Activated CD8-positive, alpha-beta memory T cell treated with anti-CD3 and anti-CD28 coated beads, Interleukin-2, amount 50 U/mL, for 4 hours (primary cell): ENCODE results near the gene GLI1.
"Not testable (repeated sequence)": the region's sequence is repeated elsewhere in the genome, so short reads cannot be mapped to it uniquely, and the experiment has no call there.

Experiments
- DNase-seq: peaks from one replicate; pipeline ENCODE4 v3.0.0-alpha.2; 2020

GLI1 gene

DNA sequence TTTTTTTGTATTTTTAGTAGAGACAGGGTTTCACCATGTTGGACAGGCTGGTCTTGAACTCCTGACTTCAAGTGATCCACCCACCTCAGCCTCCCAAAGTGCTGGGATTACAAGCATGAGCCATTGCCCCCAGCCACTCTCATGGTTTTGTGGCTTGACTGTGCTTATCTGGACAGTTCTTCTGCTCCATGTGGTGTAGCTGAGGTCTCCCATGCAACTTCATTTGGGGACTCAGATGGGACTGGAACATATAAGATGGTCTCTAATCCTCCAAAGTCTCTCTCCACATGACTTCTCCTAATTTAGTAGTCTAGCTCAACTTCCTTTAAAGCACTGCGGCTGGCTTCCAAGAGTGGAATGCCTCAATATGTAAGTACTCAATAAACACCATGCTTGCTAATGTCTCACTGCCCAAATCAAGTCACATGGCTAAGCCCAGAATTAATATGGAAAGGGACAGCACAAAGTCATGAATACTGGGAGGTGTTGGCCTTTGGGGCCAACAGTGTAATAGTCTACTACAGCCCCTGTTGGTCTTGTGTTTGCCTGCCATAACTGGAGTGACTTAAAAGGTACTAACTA is 17.6 kb upstream of the GLI1 start:
- no peak for DNase-seq

DNA sequence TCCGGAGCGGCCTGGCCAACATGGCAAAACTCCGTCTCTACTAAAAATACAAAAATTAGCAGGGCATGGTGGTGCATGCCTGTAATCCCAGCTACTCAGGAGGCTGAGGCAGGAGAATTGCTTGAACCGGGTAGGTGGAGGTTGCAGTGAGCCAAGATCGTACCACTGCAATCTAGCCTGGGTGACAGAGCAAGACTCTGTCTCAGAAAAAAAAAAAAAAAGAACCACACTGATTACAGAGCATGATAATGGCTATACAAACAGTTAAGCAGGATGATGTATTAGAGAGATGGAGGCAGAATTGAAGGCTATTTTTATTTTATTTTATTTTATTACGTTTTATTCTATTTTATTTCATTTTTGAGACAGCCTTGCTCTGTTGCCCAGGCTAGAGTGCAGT is 15.2 kb upstream of the GLI1 start:
- not testable (repeated sequence) for DNase-seq

DNA sequence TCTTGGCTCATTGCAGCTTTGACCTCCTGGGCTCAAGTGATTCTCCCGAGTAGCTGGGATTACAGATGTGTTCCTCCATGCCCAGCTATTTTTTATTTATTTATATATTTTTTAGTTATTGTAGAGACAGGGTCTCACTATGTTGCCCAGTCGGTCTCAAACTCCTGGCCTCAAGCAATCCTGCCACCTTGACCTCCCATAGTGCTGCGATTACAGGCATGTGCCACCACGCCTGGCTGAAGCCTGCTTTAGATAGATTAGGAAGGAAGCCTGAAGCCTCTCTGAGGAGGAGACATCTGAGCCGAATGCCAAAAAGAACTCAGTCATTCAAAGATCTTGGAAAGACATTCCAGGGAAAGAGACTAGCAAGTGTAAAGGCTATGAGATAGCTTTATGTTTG is 14.8 kb upstream of the GLI1 start:
- DNase-seq = no peak

DNA sequence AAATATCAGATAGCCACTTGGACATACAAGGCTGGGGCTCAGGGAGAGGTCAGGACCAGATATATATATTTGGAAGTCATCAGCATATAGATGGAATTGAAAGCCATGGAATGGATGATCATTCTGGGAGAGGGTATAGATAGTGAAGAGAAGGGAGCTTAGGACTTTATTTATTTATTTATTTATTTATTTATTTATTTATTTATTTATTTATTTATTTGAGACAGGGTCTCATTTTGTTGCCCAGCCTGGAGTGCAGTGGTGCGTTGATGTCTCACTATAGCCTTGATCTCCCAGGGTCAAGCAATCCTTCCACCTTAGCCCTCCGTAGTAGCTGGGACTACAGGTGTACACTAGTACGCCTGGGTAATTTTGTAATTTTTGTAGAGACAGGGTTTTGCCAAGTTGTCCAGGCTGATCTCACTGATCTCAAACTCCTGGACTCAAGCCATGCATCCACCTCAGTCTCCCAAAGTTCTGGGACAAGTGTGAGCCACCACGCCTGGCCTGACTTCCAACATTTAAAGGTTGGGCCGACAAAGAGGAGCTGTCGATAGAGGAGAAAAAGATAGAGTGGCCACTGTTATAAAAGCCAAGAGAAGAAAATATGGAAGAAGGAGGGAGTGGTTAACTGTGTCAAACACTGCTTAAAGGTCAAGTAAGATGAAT is 13.2 kb upstream of the GLI1 start:
- DNase-seq = no peak

DNA sequence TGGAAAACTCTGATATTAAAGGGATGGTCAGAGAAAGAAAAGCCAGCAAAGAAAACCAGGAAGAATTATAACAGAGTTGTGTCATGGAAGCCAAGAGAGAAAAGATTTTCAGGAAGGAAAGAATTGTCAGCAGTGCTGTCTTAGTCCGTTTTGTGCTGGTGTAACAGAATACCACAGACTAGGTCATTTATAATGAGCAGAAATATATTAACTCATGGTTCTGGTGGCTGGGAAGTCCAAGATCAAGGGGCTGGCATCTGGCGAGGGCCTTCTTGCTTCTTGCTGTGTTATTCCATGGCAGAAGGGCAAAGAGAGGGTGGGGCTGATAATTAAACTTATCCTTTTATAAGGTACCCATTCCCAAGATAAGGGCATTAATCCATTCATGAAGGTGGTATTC is 10.9 kb upstream of the GLI1 start:
- DNase-seq = no peak

DNA sequence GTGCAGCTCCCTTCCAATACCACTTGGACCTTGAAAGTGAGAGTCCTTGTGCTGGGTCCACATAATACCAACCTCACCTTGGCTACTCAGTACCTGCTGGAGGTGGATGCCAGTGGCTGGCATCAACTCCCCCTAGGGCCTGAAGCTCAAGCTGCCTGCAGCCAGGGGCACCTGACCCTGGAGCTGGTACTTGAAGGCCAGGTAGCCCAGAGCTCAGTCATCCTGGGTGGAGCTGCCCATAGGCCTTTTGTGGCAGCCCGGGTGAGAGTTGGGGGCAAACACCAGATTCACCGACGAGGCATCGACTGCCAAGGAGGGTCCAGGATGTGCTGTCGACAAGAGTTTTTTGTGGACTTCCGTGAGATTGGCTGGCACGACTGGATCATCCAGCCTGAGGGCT is 10.2 kb upstream of the GLI1 start:
- DNase-seq = no peak

DNA sequence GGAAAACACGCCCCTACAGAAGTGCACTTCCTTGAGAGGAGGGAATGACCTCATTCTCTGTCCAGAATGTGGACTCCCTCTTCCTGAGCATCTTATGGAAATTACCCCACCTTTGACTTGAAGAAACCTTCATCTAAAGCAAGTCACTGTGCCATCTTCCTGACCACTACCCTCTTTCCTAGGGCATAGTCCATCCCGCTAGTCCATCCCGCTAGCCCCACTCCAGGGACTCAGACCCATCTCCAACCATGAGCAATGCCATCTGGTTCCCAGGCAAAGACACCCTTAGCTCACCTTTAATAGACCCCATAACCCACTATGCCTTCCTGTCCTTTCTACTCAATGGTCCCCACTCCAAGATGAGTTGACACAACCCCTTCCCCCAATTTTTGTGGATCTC is 9.5 kb upstream of the GLI1 start:
- no peak for DNase-seq

DNA sequence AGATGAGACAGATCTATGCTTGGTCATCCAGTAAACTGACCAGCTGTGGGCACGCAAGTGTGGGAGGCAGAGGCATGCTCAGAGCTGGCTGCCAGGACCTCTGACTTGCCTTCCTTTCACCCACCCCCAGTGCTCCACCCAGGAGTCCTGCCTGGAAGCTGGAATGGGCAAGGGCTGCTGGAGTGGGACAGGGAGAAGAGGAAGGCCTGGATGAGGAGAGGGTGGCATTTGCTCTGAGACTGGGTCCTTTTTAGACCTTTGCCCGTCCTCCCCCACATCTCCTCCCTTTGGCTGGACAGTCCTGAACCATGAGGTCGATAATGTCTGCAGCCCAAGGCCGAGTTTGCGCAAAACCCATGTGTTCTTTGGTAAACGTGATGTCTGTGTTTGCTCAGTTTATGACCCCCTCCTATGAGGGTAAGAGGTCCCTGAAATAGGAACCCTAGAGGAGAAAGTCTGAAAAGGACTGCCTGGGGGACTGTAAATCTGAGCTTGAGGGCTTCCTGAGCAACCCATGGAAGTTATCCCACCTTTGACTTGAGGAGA is 8.3 kb upstream of the GLI1 start:
- DNase-seq = no peak

DNA sequence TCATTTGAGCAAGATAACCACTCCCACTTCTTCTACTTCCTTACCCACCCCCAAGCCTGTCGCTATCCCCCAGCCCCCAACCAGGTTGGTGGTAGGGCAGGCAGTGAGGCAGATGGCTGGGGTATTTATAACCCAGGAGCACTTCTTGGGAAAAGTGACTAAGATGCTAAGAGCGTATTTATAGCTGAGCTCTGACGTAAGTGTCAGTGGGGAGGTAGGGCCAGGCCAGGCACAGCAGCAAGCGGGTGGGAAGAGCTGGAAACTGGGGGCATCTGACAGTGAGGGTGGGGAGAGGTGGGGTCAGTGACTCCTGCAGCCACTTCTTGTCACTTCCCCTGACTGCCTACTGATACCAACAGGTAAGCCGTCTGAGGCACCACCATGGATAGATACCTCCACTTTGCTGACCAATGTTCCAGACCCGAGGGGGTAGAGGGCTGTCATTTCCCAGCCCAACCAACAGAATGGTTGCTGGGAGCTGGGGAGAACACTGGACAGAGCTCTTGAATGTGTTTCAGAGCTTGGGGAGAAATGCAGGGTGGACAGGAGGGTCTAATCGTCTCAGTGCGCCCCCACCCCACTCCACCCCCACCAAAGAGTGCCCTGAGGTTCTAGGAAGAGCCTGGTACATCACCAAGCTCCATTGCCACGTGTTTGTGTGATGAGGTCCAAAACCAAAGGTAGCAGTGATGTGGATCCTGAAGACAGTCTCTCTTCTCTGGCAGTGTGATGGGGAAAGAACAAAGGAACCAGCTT is 7.2 kb upstream of the GLI1 start:
- no peak for DNase-seq

DNA sequence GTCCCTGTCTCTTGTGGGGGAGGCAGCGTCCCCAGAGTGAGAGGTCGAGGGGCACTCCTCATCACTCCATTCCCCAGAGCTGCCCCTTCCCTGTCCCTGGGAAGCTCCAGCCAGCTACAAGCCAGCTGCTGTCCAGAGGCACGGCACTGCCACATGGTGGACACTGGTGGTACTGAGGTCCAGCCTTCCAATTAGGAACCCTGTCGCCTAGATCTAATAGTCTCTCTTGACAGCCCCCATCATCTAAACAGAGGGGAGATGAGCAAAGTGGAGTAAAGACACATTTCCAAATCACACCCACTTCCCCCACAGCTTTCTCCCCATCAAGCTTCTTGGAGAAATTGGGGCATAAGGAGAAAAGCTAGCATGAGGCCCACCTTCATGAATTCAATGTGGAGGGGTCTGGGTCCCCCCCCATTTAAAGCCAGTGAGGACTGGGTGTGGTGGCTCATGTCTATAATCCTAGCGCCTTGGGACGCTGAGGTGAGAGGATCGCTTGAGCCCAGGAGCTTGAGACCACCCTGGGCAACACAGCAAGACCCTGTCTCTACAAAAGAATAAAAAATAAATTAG is 6.6 kb upstream of the GLI1 start:
- peak; percentile 39 for DNase-seq

DNA sequence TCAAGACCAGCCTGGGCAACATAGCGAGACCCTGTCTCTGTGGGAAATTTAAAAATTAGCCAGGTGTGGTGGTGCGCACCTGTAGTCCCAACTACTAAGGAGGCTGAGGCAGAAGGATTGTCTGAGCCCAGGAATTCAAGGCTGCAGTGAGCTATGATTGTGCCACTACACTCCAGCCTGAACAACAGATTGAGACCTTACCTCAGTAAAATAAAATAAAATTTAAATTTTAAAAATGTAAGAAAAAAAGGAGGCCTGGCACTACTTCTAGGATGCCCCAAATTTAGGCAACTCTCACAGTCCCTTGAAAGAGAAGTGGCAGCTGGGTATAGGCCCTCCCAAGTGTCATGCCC is 5.4 kb upstream of the GLI1 start:
- DNase-seq = no peak

DNA sequence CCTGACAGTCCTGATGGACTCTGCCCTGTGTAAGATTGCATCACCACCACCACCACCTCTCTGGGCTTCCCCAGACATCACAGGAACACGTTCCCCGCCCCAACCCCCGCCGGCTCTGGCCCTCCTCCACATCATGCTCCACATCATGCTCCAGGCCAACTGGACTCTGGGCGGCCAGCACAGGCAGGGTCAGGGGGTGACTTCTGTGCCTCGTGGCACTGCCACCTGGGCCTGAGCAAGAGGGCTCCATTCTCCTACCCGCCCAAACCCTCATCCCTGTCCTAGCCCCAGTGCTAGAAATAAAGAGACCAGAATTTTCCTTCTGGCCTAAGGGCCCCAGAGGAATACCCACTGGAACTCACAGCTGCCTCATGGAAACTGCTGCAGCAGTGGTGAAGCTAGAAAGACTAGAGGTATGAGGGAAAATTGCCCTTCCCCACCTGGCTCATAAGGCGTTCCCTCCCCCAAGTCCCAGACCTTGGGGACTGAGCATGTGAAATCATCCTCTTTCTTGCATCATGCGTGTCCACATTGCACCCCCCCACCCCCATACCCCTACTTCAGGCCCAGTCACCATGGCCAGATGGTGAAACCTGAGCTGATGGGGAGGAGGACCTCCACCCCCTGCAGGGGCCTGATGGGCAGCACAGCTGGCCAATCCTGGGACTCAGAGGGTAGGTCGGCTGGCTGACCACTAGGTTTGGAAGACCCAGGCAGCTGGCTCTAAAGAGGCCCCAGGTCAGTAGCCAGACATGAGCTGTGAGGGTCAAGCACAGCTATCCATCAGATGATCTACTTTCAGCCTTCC is 4.8 kb upstream of the GLI1 start, which contains the start of gene INHBE:
Gene INHBE (plus strand): TSS at position 742 of the 808 bp plus-strand sequence. CDS start 230 bp downstream, outside the sequence.
- no peak for DNase-seq

DNA sequence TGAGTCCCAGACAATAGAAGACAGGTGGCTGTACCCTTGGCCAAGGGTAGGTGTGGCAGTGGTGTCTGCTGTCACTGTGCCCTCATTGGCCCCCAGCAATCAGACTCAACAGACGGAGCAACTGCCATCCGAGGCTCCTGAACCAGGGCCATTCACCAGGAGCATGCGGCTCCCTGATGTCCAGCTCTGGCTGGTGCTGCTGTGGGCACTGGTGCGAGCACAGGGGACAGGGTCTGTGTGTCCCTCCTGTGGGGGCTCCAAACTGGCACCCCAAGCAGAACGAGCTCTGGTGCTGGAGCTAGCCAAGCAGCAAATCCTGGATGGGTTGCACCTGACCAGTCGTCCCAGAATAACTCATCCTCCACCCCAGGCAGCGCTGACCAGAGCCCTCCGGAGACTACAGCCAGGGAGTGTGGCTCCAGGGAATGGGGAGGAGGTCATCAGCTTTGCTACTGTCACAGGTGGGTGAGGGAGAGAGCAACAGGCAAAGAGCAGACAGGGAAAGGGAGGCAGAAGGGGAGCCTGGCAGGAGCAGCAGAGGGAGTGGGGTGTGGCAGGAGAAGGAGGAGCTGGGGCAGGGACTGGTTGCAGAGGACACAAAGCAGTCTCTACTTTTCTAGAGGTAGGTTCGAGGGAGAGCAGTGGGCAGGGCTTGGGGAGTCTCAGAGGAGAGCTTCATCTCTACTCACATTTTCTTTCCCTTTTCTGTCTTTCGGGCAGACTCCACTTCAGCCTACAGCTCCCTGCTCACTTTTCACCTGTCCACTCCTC is 4.0 kb upstream of the GLI1 start:
- DNase-seq = no peak

DNA sequence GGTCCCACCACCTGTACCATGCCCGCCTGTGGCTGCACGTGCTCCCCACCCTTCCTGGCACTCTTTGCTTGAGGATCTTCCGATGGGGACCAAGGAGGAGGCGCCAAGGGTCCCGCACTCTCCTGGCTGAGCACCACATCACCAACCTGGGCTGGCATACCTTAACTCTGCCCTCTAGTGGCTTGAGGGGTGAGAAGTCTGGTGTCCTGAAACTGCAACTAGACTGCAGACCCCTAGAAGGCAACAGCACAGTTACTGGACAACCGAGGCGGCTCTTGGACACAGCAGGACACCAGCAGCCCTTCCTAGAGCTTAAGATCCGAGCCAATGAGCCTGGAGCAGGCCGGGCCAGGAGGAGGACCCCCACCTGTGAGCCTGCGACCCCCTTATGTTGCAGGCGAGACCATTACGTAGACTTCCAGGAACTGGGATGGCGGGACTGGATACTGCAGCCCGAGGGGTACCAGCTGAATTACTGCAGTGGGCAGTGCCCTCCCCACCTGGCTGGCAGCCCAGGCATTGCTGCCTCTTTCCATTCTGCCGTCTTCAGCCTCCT is 3.4 kb upstream of the GLI1 start:
- DNase-seq = peak; percentile 55

DNA sequence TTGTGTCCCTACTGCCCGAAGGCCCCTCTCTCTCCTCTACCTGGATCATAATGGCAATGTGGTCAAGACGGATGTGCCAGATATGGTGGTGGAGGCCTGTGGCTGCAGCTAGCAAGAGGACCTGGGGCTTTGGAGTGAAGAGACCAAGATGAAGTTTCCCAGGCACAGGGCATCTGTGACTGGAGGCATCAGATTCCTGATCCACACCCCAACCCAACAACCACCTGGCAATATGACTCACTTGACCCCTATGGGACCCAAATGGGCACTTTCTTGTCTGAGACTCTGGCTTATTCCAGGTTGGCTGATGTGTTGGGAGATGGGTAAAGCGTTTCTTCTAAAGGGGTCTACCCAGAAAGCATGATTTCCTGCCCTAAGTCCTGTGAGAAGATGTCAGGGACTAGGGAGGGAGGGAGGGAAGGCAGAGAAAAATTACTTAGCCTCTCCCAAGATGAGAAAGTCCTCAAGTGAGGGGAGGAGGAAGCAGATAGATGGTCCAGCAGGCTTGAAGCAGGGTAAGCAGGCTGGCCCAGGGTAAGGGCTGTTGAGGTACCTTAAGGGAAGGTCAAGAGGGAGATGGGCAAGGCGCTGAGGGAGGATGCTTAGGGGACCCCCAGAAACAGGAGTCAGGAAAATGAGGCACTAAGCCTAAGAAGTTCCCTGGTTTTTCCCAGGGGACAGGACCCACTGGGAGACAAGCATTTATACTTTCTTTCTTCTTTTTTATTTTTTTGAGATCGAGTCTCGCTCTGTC is 2.7 kb upstream of the GLI1 start:
- no peak for DNase-seq

DNA sequence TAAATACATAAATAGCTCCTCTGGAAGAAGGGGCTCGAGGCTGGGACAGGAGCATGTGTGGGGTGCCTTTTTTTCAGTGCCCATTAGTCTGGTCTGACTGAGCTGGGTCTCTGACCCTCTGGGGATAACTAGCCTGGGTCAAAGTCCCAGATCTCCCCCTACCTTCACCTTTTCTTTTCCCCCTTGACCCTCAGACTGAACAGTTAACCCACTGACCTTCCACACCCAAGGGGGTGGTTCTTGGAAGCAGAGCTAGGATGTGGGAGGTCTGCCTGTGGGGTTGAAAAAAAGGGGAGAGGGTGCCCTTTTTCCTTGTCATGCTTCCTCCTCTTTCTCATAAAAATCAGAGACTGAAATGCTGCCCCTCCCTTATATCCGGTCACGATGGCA is 925 bp upstream of the GLI1 start:
- DNase-seq = no peak

DNA sequence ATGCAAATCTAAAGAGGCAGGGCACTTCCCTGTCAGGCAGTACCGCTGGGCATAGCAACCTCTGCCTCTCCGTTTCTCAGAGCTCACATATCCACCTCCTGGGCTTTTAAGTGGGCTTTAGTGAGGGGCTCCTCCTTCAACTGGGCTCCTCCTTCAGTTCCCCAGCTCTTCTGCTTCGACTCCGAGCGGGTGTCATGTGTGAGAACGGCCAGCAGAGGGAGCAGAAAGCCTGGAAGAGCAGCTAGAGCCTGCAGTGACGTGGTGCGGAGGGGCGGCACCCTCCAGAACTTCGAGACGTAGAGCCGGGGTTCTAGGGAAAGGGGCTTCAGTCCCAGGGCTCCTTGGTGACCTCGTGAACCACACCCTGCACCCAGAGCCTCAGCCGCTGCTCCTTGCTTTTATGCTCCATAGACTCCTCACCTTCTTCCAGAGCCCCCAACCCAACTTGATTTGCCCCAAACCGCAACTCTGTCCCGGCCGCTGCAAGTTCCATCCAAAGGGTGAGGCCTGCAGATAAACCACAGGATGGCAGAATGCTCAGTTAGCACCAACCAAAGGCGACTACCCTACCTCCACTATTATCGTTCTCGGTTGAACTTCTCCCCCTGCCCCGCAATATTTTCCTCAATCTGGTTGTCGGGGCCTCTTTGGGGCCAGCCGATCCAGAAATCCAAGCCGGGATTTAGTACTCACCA is 383 bp upstream of the GLI1 start:
- DNase-seq = peak; percentile 96

DNA sequence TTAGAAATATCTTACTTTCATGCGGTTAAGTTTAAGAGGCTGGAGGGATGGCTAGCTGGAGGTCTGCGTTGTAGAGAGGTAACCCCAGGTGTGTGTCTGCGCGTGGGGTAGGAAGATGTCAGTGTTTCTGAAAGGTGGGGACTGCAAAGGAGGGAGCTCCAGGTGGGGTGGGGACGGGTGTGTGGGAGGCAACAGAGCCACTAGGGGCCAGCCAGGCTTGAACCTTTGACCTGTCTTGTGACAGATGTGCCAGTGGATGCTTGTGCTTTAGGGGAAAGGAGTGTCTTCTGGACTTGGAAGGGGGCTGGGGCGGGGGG is 841 bp downstream of the GLI1 start:
- no peak for DNase-seq

DNA sequence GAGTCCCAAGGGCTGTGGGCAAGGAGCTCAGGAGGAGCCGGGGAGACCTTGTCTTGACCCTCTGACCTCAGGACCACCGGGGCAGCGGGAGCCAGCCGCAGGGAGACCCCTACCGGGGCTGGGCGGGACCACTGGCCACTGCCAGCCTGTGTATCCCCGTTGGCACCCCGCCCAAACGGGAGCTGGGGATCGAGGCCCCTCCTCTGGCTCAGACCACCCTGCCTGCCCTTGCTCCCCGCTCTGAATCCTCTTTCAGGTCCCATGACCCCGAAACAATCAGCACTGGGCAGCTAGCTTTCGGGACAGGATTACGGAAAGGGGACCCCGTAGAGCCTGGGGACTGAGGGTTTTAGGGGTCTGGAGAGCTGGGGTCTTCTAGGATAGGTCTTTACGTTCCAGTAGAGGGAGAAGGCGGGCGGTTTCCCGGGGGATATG is 1.3 kb downstream of the GLI1 start:
- no peak for DNase-seq

DNA sequence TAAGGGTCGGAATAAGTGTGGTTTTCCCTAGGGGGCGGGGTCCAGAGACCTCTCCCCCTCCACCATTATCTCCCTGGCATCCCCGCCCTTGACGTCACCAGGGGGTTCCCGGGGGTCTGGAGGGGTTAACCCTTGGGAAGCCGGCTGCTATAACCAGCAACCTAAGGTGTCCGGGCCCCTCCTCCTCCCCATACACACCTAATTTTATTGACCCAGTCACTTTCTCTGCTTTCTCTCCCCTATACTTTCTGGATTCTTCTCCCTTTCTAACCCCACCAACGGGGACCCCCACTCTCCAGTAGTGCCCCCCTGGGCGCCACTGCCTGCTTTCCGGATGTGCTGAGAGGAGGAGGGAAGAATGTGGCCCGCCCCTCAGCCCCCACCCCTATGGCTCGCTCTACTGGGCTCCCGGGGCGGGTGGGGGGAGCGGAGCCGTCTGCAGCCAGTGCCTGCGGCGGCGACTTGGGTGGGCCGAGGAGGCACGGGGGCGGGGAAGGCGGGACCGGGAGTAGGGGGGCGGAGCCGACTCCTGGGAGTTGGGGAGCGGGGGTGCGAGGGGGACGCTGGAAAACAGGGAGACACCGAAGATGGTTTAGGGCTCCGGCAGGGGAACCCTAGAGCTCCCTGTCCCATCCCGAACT is 1.8 kb downstream of the GLI1 start:
- DNase-seq = peak; percentile 48
